ENCODE results near the gene DOK7. TPM values are rescaled to one million over a fixed set of nuclear protein-coding genes. Genes with fewer than 3 reads are reported as not detected.

The DOK7 gene
- total RNA-seq, 4 donors from 2014 or later = 8.1 to 42.0 (median 13.2) TPM

DNA sequence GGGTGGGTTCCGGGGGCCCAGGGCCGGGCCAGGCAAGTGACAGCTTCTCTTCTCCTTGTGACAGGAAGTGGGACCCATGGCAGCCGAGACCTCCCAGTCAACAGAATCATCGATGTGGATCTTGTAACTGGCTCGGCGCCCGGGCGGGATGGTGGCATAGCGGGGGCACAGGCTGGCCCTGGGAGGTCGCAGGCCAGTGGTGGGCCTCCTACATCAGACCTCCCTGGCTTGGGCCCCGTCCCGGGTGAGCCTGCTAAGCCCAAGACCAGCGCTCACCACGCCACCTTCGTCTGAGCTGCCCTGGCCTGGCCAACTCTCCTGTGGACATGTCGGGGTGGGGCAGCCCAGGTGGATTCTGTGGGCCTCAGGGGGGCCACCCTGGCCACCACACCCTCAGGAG is 23.7 kb upstream of the DOK7 start:
- Histone ChIP-seq H3K4me1 (peaks cover 0 to 4% of the 10 kb centered on the region in 2 donors), H3K4me3 (no peak overlapping the region), H3K36me3 (no peaks in the 10 kb centered on the region), H3K27me3 (no peaks in the 10 kb centered on the region), H3K27ac (no peak overlapping the region), H3K9me3 (no peaks in the 10 kb centered on the region)
- TF ChIP-seq POLR2A (IDR thresholded peaks at IDR 0.05) = no peak
- TF ChIP-seq, protein P1, sequence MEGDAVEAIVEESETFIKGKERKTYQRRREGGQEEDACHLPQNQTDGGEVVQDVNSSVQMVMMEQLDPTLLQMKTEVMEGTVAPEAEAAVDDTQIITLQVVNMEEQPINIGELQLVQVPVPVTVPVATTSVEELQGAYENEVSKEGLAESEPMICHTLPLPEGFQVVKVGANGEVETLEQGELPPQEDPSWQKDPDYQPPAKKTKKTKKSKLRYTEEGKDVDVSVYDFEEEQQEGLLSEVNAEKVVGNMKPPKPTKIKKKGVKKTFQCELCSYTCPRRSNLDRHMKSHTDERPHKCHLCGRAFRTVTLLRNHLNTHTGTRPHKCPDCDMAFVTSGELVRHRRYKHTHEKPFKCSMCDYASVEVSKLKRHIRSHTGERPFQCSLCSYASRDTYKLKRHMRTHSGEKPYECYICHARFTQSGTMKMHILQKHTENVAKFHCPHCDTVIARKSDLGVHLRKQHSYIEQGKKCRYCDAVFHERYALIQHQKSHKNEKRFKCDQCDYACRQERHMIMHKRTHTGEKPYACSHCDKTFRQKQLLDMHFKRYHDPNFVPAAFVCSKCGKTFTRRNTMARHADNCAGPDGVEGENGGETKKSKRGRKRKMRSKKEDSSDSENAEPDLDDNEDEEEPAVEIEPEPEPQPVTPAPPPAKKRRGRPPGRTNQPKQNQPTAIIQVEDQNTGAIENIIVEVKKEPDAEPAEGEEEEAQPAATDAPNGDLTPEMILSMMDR (IDR thresholded peaks at IDR 0.05 in 4 of 5, conservative IDR thresholded peaks at IDR 0.05 in 1 of 5) = no peak
- ATAC-seq = no peak
- DNase-seq = no peak
- in situ Hi-C loops (cut with MboI; ENCODE audit: low sequenced_read_pairs in 4 of 4) (loop anchor here in 1 of 4 donors (10.0 kb wide), 1 partner anchor 95 kb away; no protein-coding TSS in a partner anchor), intact Hi-C loops (cut with DNase I; ENCODE audit: low total_unique reads) (no loop called here)

DNA sequence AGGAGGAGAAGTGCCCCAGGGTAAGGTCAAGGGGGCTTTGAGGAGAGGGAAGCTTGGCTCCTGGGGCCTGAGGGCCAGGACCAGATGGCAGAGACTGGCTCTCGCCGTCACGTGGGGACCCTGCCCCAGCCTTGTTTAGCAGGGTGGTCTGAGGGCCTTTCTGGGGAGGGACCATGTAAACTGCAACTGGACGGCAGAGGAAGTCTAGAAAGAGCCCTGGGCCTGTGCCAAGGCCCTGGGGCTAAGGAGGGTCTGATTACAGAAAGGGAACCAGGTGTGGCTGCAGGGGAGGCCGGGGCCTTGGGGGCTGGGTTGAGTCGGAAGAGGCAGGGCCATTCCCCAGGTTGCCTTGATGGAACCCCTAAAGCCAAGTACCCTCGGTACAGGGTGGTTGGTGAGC is 23.1 kb upstream of the DOK7 start:
- intact Hi-C loops (cut with DNase I; ENCODE audit: low total_unique reads) (loop anchor here (10.0 kb wide), 1 partner anchor 245 kb away; no protein-coding TSS in a partner anchor), in situ Hi-C loops (cut with MboI; ENCODE audit: low sequenced_read_pairs in 4 of 4) (no loop called here)
- Histone ChIP-seq H3K4me3 (no peak overlapping the region), H3K9me3 (no peaks in the 10 kb centered on the region), H3K36me3 (no peaks in the 10 kb centered on the region), H3K4me1 (peaks cover 0 to 4% of the 10 kb centered on the region in 2 donors), H3K27ac (no peak overlapping the region), H3K27me3 (no peaks in the 10 kb centered on the region)
- DNase-seq (no peak), ATAC-seq (no peak)
- TF ChIP-seq, protein P1 (IDR thresholded peaks at IDR 0.05 in 4 of 5, conservative IDR thresholded peaks at IDR 0.05 in 1 of 5) = no peak
- no peak for TF ChIP-seq POLR2A (IDR thresholded peaks at IDR 0.05)

DNA sequence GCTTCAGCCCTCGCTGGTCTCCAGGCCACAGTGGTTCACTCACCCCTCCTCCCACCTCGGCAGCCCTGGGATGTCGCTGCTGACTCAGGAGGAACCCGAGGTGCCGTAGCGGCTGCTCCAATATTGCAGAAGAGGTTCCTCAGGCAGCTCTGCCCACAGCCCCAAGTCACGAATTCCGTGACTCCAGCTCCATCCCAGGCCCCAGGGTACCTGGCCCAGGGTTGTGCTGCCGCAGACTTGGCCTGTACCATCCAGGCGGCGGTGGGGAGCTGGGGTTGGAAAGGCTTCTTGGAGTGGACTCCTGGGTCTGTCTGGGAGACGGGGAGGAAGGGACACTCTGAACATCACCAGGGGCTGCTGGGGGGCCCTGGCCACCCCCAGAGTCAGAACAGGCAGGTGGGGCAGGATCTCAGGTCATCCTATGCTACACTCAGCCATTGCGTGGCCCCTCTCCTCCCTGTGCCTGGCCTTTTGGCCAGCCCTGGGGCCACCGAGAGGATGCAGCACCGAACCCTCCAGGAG is 22.1 kb upstream of the DOK7 start:
- H3K27ac ChIP-seq = no peak overlapping the region
- in situ Hi-C loops (cut with MboI; ENCODE audit: low sequenced_read_pairs in 4 of 4) = no loop called here
- TF ChIP-seq, protein P1 (IDR thresholded peaks at IDR 0.05 in 4 of 5, conservative IDR thresholded peaks at IDR 0.05 in 1 of 5) = no peak
- no peak for TF ChIP-seq POLR2A (IDR thresholded peaks at IDR 0.05)
- DNase-seq (no peak), ATAC-seq (no peak)
- no peaks in the 10 kb centered on the region for H3K36me3 ChIP-seq
- H3K9me3 ChIP-seq = no peaks in the 10 kb centered on the region
- intact Hi-C loops (cut with DNase I; ENCODE audit: low total_unique reads) = loop anchor here (10.0 kb wide), 1 partner anchor 246 kb away; no protein-coding TSS in a partner anchor
- peaks cover 0 to 4% of the 10 kb centered on the region in 2 donors for H3K4me1 ChIP-seq
- H3K4me3 ChIP-seq = no peak overlapping the region
- H3K27me3 ChIP-seq = no peaks in the 10 kb centered on the region

DNA sequence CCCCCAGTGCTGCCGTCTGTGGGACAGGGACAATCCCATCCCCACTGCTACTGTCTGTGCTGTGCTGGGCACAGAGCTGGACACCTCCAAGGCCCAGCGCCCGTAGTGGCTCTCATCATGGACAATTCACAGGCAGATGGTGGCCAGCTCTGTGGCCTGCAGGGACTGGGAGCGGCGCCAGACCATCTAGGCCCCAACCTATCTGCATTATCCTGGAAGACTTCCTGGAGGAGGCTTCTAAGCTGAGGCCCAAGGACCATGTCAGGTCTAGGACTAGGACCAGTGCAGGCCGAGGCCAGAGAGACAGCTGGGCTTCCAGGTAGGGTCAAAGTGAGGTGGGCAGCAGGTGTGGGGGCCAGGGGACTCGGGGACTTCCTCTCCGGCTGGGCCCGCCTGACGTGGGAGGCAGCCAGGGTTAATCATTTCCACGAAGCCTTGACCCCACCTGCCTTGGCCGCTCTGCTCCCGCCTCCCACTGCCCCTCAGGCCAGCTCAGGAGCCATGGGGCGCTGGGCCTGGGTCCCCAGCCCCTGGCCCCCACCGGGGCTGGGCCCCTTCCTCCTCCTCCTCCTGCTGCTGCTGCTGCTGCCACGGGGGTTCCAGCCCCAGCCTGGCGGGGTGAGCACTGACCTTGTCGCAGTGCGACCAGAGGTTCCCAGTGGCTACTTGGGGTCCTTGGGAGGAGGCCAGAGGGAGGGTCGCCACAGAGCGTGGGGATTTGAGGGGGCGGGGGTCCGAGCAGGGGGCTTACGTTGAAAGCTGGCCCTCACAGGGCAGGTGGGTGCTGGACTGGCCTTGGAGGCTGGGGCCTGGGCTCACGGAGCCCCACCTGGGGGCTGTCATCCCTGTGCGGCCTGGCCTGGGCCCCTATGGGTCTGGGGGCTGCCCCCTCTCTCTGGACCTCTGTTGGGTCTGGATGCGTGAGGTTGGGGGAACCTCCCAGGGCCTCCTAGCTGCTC is 21.3 kb upstream of the DOK7 start, which contains the start of gene HGFAC:
HGFAC (plus strand) TSS at position 468 of the 959 bp plus-strand sequence; CDS start at position 502, 34 bp downstream.
- DNase-seq = no peak
- intact Hi-C loops (cut with DNase I; ENCODE audit: low total_unique reads) = loop anchor here (10.0 kb wide), 1 partner anchor 247 kb away; no protein-coding TSS in a partner anchor

More for the DNA sequence above, 21.3 kb upstream of the DOK7 start, which contains the start of gene HGFAC:
- in situ Hi-C loops (cut with MboI; ENCODE audit: low sequenced_read_pairs in 4 of 4) = no loop called here
- Histone ChIP-seq H3K4me1 (peaks cover 0 to under 1% of the 10 kb centered on the region in 2 donors), H3K27me3 (no peaks in the 10 kb centered on the region), H3K9me3 (no peaks in the 10 kb centered on the region), H3K27ac (no peak within 1 kb of the TSS), H3K36me3 (no peaks in the 10 kb centered on the region), H3K4me3 (no peak within 1 kb of the TSS)
- ATAC-seq = no peak
- no peak for TF ChIP-seq POLR2A (IDR thresholded peaks at IDR 0.05)
- TF ChIP-seq, protein P1 (IDR thresholded peaks at IDR 0.05 in 4 of 5, conservative IDR thresholded peaks at IDR 0.05 in 1 of 5) = no peak
